ENCODE results near the gene OXNAD1.
"Not testable (repeated sequence)": the region's sequence is repeated elsewhere in the genome, so short reads cannot be mapped to it uniquely, and the experiment has no call there.

The OXNAD1 gene

DNA sequence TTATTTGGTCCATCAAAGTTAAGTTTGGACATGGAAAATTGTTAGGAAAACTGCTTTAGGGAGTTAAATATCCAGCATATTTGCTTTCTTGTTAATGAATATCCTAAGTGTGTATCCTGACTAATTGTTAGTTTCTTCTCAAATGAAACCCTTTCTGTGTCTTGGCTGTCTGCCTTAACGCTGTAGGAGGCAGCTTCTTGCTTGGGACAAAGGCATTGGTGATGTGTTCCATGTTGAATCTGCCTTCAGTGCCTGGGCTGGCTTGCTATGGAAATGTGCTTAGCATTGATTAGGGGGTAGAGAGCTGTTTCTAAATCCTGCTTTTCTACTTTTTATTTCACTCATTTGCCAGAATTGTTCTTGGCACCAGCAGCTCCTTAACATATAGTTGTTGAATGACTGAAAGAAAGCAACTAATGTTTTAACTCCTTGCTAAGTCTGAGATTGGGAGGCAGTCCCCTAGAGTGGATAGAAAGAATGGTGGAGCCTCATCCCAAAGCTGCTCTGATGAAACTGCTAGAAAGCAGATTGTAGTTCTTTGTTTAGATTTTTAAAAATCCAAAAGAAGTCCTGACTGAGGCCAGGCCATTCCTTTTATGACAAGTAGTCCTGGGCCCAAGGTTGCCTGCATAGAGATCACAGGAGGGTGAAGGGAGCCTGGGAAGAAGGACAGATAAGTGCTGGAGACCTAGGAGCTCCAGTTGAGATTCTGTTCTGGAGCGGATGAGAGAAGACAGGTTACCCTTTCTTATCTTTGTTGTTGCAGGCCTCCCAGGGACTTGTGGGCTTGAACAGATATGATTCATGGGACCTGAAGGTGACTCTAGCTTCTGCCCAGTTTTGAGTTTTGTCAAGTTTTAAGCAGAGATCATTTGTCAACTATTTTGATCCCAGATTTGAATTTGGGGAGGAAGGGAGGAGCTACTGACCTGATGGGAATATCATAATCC, 39.3 kb downstream of the OXNAD1 start:
- DNase-seq (ENCODE audit: low read depth): no peak

- DNase-seq (ENCODE audit: low read depth): no peak
Measured at GRCh38 chr3:16305111-16305541, 40.1 kb downstream of the OXNAD1 start.

DNA sequence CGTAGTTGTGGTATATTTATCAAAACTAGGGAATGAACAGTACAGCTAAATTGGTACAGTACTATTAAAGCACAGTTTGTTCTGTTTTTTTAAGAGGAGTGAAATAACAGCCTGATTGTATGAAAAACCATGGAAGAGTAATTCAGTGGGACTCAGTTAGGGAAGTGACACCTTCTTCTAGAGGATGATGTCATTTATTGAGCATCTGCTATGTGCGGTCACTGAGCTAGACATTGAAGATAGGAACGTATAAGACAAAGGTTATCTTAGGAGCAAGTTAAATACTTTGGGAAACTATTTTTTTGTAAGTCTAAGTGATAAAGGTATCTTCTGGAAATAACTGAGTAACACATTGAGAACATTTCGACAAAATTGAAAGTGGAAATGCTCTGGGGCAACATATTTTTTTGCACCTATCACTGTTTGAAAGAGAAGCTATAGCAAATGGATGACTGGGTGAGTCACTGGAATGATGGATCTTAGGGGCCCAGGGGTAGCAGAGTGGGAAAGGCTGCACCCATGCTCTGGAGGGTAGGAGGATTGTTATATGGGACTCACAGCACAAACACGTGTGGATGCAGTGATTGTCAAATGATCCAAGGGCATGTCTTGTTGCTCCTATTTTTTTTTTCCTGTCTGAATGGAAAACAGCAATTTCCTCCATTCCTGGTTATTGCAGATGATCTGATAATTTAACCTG, 43.0 kb downstream of the OXNAD1 start:
- no peak for DNase-seq (ENCODE audit: low read depth)

DNA sequence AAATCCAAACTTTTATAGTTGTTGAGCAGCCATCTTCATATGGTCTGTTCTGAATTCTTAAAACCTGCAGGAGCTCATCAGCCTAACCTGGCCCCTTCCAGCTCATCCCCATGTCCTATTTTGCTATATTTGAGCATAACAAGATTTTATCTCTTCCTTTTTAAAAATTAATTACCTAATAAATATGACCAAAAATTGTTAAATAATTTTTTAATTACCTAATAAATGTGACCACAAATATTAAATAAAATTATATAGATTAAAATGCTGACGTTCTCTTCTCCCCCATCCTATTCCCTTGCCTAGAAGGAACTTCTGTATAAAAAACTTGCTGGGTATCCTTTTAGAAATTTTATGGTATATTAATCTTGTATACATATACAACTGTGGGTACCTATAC, 43.7 kb downstream of the OXNAD1 start:
- no peak for DNase-seq (ENCODE audit: low read depth)

- DNase-seq (ENCODE audit: low read depth): no peak
Measured at GRCh38 chr3:16309558-16309957, 44.5 kb downstream of the OXNAD1 start.

GRCh38 chr3:16310486-16310885, 45.5 kb downstream of the OXNAD1 start:
- not testable (repeated sequence) for DNase-seq (ENCODE audit: low read depth)

GRCh38 chr3:16311960-16312451, 47.0 kb downstream of the OXNAD1 start:
- no peak for DNase-seq (ENCODE audit: low read depth)

DNA sequence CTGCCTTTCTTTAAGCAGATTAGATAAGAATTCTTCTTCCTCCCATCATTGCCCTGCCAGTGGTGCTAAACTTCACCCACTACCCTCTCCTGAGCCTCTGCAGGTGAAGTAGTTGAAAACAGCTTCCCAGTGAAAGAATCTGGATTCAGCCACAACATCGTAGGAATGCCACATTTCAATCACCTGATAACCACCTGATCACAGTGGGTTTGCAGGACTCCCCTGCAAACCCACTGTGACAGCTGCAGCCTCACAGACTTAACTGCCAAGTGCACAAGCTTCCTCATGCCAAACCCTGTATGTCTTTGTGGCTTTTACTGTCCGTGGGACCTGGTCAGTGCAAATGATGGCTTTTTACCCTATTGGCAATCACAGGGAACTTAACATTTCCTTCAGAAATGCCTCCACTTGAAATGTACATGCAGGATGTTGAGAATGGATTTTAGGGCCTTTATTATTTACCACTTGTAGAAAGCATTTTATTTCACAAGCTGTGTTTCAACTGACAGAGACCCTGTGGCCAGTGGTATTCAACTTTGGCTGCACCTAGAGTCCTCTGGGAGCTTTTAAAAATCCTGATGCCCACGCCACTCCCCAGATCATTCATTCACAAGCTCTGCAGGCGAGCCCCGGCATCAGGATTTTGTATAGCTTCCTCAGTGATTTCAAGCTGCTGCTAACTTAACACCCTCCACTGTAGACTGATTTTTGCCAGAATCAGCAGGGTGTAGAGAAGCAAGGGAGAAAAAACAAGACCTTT, 49.1 kb downstream of the OXNAD1 start:
- no peak for DNase-seq (ENCODE audit: low read depth)

GRCh38 chr3:16315623-16316022, 50.6 kb downstream of the OXNAD1 start:
- DNase-seq (ENCODE audit: low read depth): no peak

- no peak for DNase-seq (ENCODE audit: low read depth)
Measured at GRCh38 chr3:16316396-16316795, 51.4 kb downstream of the OXNAD1 start.

- no peak for DNase-seq (ENCODE audit: low read depth)
Measured at GRCh38 chr3:16316847-16317560, 52.0 kb downstream of the OXNAD1 start.

GRCh38 chr3:16317561-16317945, 52.5 kb downstream of the OXNAD1 start:
- no peak for DNase-seq (ENCODE audit: low read depth)

- DNase-seq (ENCODE audit: low read depth): no peak
Measured at GRCh38 chr3:16318176-16318575, 53.2 kb downstream of the OXNAD1 start.

- DNase-seq (ENCODE audit: low read depth): no peak
Measured at GRCh38 chr3:16319307-16319706, 54.3 kb downstream of the OXNAD1 start.

DNA sequence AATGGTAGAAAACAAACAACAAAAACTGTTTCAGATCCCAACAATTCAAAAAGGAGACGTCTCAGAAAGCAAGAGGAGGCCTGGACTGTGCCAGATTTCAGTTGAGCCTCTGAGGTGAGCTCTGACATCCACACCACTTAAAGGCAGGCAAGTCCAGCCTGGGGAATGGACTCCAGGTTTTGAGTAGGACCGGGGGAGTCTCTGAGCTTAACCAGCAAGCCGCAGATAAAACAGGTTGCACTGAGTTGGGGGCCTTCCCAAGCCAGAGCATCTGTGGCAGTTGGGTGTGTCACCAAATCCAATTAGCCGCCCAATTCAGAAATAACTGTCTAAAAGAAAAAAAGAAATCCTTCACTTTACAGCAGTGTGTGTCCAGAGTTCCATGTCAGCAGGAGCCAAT, 54.7 kb downstream of the OXNAD1 start:
- no peak for DNase-seq (ENCODE audit: low read depth)

- no peak for DNase-seq (ENCODE audit: low read depth)
Measured at GRCh38 chr3:16320711-16321110, 55.7 kb downstream of the OXNAD1 start.

- no peak for DNase-seq (ENCODE audit: low read depth)
Measured at GRCh38 chr3:16322189-16322588, 57.2 kb downstream of the OXNAD1 start.

GRCh38 chr3:16323737-16324136, 58.7 kb downstream of the OXNAD1 start:
- no peak for DNase-seq (ENCODE audit: low read depth)

GRCh38 chr3:16325850-16326249, 60.8 kb downstream of the OXNAD1 start:
- no peak for DNase-seq (ENCODE audit: low read depth)

GRCh38 chr3:16326724-16327349, 61.8 kb downstream of the OXNAD1 start:
- DNase-seq (ENCODE audit: low read depth): no peak

- no peak for DNase-seq (ENCODE audit: low read depth)
Measured at GRCh38 chr3:16328124-16328523, 63.1 kb downstream of the OXNAD1 start.

All from fibroblast of the conjunctiva (primary cell).